Raji (cell line): ENCODE data around the gene FANCD2OS.

ENCODE experiments used
- POLR2A ChIP-seq: IDR thresholded peaks from 2 replicates; pipeline ENCODE4 v1.6.1; 2011; ENCODE audit warnings: low read depth, low read length, control low read depth; ENCODE audit not compliant: insufficient read depth

Gene FANCD2OS

DNA sequence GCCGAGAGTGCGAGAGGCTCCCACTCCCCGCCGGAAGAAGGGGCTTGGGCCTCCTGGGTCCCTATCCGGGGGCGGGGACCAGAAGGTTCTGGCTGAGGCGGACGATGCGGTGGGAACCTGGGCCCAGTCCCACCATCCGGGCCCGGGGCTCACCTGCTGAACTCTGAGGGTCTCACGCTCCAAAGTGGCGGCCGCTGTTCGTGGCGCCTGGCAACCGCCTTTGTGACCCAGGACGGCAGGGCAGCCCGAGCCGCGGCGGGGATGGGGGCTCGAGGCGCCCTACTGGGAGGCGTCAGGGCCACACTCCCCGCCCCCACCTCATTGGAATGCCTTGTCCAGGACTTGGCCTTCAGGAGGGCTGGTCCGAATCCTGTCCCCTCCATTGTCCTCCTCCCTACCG lies at the start of gene FANCD2OS:
FANCD2OS (minus strand) TSS at position 165 of the 400 bp plus-strand sequence. CDS start 3,481 bp downstream, outside the sequence.
- TF ChIP-seq POLR2A: no peak

DNA sequence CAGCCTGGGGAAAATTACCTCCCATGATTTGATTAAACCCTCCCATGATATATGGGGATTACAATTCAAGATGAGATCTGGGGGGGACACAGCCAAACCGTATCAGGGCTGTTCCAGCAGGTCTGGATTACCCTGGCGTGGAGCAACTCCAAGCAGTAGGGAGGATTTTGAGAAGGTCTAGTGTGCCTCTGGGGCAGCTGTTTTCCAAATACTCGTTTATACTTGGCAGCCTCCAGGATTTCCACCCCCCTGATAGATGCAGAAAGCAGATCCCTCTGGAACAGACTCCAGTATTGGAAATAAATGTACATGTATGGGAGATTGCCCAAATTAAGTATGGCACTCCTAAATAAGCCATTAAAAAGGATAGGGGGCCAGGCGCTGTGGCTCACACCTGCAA lies 49.0 kb upstream of the FANCD2OS start:
- TF ChIP-seq POLR2A: no peak

DNA sequence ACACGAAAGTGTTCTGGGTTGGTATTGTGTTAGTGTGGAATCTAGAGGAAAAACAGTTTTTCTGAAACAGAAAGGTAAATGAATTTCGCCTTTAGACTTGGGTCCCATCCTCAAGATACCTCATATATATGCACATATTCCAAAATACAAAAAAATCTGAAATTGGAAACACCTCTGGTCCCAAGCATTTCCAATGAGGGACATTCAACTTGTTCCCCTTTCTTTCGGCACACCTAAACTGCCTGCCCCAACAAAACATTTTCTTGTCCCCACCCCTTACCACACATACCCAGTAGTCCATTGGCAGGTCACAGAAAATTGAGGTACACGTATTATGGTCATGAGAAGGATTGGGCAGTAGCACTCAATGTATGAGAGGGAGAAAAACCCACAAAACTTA lies 47.6 kb upstream of the FANCD2OS start:
- TF ChIP-seq POLR2A: no peak

DNA sequence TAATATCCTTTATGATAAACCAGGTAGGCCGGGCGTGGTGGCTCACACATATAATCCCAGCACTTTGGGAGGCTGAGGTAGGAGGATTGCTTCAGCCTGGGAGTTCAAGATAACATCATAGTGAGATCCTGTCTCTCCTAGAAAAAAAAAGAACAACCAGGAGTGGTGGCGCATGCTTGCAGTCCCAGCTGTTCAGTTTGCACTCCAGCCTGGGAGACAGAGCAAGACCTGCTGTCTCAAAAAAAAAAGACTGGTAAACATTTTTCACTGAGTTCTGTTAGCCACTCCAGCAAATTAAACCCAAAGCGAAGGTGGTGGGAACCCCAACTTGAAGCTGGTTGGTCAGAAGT lies 47.0 kb upstream of the FANCD2OS start:
- no peak for TF ChIP-seq POLR2A

DNA sequence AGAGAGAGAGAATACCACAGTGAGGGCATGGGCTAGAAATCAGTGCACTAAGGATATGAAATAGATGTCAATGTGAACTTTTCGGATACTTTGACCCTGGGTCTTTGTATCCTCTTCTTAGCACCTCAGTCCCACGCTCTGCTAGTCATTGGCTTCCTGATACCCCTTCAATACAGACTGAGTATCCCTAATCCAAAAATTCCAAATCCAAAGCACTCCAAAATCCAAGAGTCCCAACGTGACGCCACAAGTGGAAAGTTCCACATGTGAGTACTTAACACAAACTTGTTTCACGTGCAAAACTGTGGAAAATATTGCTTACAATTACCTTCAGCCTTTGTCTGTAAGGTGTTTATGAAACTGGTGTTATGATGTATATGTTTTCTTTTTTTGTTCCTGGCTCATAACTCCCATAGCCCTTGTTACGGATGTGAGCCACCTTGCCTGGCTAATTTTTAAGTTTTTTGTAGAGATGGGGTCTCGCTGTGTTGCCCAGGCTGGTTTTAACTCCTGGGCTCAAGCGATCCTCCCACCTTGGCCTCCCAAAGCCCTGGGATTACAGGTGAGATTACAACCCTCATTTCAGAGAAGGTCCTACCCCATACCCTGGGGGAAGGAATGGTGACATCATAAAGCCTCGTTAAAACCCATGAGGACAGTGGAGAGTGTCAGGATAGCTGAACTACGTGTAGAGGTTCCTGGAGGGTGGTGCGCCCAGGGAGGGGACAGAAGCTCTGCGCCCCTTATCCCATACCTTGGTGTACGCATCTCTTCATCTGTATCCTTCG lies 46.5 kb upstream of the FANCD2OS start:
- TF ChIP-seq POLR2A: no peak

- TF ChIP-seq POLR2A: no peak
Measured at GRCh38 chr3:10150987-10151386, 42.9 kb upstream of the FANCD2OS start.

DNA sequence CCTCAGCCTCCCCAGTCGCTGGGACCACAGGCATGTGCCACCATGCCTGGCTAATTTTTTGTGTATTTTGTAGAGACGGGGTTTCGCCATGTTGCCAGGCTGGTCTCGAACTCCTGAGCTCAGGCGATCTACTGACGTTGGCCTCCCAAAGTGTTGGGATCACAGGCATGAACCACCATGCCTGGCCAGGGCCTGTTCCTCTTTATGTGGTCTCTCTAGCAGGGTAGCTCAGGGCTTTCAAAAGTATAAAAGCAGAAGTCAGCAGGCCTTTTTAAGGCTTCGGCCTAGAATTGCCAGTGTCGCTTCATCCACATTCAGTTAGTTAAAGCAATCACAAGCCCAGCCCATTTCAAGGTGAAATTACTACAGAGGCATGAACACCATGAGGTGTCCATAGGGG lies 41.2 kb upstream of the FANCD2OS start:
- TF ChIP-seq POLR2A: no peak

DNA sequence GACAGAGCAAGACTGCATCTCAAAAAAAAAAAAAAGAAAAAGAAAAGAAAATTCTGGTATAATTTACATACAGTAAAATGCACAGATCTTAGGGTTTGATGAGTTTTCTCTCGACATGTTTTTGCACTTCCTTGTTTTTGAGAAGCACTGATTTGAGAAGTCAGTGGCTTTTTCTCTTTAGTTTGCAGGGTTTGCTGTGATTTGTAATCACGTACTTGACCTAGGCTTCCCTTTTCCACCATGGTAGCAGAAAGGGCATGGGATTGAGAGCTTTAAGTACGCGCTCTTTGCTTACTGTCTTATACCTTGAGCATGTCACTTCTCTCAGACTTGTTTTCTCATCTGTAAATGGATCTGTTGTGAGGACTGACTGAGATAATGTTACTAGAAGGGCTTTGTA lies 37.6 kb upstream of the FANCD2OS start:
- TF ChIP-seq POLR2A: no peak

DNA sequence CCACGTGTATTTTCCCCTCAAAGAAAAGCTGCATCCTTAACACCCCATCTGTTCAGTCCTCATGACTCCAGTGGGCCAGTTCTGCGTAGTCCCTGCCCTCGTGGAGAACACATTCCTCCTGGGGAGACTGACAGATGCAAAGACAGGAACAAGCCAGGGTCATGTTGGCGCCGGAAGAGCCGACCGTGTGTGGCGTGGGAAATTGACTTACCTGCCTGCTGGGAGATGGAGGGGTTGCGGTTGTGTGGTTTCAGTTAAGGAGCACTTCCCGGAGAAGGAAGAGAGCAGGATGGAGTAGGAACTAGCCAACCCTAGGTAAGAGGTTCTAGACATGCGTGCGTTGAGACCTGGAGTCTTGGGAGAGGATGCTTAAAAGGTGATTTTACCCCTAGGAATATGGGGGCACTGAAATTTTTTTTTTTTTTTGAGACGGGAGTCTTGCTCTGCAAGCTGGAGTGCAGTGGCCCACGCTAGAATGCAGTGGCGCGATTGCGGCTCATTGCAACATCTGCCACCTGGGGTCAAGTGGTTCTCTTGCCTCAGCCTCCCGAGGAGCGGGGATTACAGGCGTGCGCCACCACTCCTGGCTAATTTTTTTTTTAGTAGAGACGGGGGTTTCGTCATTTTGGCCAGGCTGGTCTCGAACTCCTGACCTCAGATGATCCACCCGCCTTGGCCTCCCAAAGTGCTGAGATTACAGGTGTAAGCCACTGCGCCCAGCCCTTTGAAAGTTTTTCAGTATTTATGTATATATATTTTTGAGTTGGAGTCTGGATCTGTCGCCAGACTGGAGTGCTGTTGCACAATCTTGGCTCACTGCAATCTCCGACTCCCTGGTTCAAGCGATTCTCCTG lies 34.9 kb upstream of the FANCD2OS start:
- TF ChIP-seq POLR2A: 0 out of 2 replicates have a peak, but pooled peaks have one; percentile 15

- no peak for TF ChIP-seq POLR2A
Measured at GRCh38 chr3:10140996-10141546, 33.0 kb upstream of the FANCD2OS start.

DNA sequence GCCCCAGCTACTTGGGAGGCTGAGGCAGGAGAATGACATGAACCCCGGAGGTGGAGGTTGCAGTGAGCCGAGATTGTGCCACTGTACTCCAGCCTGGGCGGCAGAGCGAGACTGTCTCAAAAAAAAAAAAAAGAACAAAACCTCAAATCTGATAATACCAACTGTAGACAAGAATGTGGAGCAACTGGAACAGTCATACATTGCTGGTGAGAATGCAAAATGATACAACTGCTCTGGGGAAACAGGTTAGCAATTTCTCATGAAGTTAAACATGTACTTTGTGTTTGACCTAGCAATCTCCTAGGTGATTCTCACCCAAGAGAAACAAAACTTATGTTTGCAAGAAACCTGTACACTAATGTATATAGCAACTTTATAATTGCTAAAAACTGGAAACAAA lies 29.1 kb upstream of the FANCD2OS start:
- TF ChIP-seq POLR2A: no peak

DNA sequence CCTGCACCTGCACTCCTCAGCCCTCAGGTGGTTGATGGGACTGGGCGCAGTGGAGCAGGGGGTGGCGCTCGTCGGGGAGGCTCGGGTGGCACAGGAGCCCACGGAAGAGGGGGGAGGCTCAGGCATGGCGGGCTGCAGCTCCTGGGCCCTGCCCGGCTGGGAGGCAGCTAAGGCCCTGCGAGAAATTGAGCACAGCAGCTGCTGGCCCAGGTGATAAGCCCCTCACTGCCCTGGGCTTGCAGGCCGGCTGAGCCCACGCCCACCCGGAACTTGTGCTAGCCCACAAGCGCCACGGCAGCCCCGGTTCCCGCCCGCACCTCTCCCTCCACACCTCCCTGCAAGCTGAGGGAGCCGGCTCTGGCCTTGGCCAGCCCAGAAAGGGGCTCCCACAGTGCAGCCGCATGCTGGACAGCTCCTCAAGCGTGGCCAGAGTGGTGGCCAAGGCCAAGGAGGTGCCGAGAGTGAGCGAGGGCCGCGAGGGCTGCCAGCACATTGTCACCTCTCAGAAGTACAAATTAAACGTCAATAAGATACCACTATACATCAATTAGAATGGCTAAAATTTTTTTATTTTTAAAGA lies 28.5 kb upstream of the FANCD2OS start:
- no peak for TF ChIP-seq POLR2A

- no peak for TF ChIP-seq POLR2A
Measured at GRCh38 chr3:10122724-10123123, 14.7 kb upstream of the FANCD2OS start.

DNA sequence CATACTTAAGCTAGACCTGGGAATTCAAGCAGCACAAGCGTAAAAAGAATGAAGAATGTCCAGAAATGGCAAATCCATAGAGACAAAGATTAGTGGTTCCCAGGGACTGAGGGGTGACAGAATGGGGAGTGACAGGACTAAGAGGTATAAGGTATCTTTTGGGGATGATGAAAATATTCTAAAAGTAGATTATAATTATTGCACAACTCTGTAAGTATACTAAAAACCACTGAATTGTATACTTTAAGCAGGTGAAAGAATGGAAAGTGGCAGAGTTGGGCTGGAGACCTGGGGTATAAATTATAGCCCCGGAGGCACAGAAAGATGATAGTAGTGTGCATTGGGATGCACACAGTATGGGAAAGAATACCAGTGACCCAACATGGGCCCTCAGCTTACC lies 13.0 kb upstream of the FANCD2OS start:
- no peak for TF ChIP-seq POLR2A

DNA sequence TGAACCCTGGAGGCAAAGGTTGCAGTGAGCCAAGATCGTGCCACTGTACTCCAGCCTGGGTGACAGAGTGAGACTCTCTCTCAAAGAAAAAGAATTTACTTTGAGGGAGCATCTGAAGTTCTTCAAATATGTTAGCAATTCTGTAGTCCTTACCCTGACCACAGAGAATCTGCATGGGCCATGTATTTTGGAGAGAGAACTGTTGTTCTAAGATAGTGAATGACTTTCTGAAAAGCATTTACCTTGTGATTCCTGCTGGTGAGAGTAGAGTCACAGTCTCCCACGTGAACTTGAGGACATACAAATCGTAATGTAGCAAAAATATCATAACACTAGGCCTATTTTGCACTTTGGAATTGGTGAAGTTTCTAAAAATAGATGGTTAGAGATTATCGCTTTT lies 11.3 kb upstream of the FANCD2OS start:
- TF ChIP-seq POLR2A: no peak
